ENCODE results near the gene TRIM72.
A peak's percentile ranks its signal among the peaks of the same experiment; 100 is the strongest.
"Not testable (repeated sequence)": the region's sequence is repeated elsewhere in the genome, so short reads cannot be mapped to it uniquely, and the experiment has no call there.

Gene TRIM72

GRCh38 chr16:31215287-31216162 is 1.6 kb downstream of the TRIM72 start:
- DNase-seq (ENCODE audit: low read depth), result peak; percentile 51

GRCh38 chr16:31216422-31217135 is 2.7 kb downstream of the TRIM72 start, which contains the start of gene PYDC1:
Gene PYDC1, minus strand, starts transcription at chr16:31217135. Its CDS starts 107 bp downstream, at chr16:31217028.
- DNase-seq (ENCODE audit: low read depth), result no peak

- DNase-seq (ENCODE audit: low read depth), result no peak
These were observed 3.2 kb downstream of the TRIM72 start for GRCh38 chr16:31217136-31217530.

- DNase-seq (ENCODE audit: low read depth), result no peak
These were observed 5.3 kb downstream of the TRIM72 start for GRCh38 chr16:31219154-31219741.

GRCh38 chr16:31221357-31222160 is 7.6 kb downstream of the TRIM72 start:
- no peak for DNase-seq (ENCODE audit: low read depth)

GRCh38 chr16:31223044-31223443 is 9.1 kb downstream of the TRIM72 start:
- DNase-seq (ENCODE audit: low read depth), result no peak

GRCh38 chr16:31224092-31224955 is 10.4 kb downstream of the TRIM72 start:
- DNase-seq (ENCODE audit: low read depth), result no peak

GRCh38 chr16:31225193-31225592 is 11.3 kb downstream of the TRIM72 start:
- DNase-seq (ENCODE audit: low read depth), result no peak

GRCh38 chr16:31228206-31228605 is 14.3 kb downstream of the TRIM72 start:
- DNase-seq (ENCODE audit: low read depth), result no peak

GRCh38 chr16:31229501-31229900 is 15.6 kb downstream of the TRIM72 start:
- DNase-seq (ENCODE audit: low read depth), result no peak

GRCh38 chr16:31238041-31238440 is 24.1 kb downstream of the TRIM72 start:
- no peak for DNase-seq (ENCODE audit: low read depth)

GRCh38 chr16:31242206-31242605 is 28.3 kb downstream of the TRIM72 start:
- DNase-seq (ENCODE audit: low read depth), result peak; percentile 12

- no peak for DNase-seq (ENCODE audit: low read depth)
These were observed 30.1 kb downstream of the TRIM72 start for GRCh38 chr16:31243734-31244670.

- not testable (repeated sequence) for DNase-seq (ENCODE audit: low read depth)
These were observed 31.7 kb downstream of the TRIM72 start for GRCh38 chr16:31245598-31245997.

GRCh38 chr16:31246296-31246695 is 32.4 kb downstream of the TRIM72 start:
- no peak for DNase-seq (ENCODE audit: low read depth)

GRCh38 chr16:31248344-31248743 is 34.4 kb downstream of the TRIM72 start:
- DNase-seq (ENCODE audit: low read depth), result no peak

- no peak for DNase-seq (ENCODE audit: low read depth)
These were observed 37.0 kb downstream of the TRIM72 start for GRCh38 chr16:31250782-31251384.

GRCh38 chr16:31251435-31251834 is 37.5 kb downstream of the TRIM72 start:
- DNase-seq (ENCODE audit: low read depth), result no peak

GRCh38 chr16:31253642-31254045 is 39.7 kb downstream of the TRIM72 start:
- DNase-seq (ENCODE audit: low read depth), result no peak

Data from fibroblast of gingiva (primary cell).